K562 treated with DMSO at 1 percent for 12 hours (cell line): Measurements from ENCODE around the gene HECTD3. TPM values are rescaled to one million over a fixed set of nuclear protein-coding genes. Genes with fewer than 3 reads are reported as not detected.

ENCODE experiments used
- total RNA-seq: library from RNA; unstranded; fragments of 300-600 nt; gene quantifications from 2 replicates; pipeline ENCODE4 v1.2.3, GENCODE V29; 2022; ENCODE audit not compliant: insufficient read depth

Gene HECTD3
- total RNA-seq = 46.4 and 70.8 TPM in 2 replicates

DNA sequence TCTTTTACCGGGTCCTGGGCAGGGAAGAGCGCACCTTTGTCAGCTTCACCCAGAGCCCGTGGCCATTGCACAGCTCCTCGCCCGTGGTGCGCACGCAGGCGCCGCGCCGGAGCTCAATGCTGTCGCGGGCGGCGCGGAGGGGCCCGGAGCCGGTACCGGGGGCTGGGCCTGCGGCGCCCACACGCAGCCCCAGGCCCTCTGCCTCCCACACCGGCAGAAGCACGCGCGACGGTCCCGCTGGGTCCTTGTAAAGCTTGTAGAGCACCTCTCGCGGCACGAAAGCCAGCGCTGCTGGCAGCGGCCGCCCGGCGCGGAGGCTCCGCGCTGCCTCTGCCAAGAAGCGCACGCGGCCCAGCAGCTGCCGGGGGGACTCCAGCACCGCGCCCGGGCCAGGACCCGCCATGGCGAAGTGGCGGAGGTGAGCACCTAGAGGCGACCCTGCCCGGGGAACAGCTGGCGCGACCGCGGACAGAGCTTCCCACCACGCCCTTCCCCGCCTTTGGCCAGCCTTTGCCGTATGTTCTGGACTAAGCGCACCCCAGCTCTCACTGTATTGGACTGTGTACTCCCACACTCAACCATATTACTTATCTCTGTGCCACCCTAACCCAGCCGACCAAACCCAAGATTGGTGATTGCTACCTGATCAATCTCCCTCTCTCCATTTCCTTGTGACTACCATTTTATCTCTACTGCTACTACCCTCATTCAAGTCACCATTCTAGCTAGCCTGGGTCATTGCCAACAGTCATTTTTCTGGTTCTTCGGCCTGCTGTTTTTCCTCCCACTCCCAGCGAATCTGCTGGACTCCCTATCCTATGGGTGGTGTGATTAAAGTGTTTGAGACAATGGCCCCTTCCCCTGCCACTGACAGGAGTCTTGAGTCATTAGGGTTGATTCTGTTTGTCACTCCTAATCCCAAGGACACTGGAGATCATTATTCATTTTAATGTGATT, at the start of gene HECTD3:
Gene HECTD3 (minus strand): TSS at position 470 of the 957 bp plus-strand sequence. CDS start 67 bp downstream, at position 403.

DNA sequence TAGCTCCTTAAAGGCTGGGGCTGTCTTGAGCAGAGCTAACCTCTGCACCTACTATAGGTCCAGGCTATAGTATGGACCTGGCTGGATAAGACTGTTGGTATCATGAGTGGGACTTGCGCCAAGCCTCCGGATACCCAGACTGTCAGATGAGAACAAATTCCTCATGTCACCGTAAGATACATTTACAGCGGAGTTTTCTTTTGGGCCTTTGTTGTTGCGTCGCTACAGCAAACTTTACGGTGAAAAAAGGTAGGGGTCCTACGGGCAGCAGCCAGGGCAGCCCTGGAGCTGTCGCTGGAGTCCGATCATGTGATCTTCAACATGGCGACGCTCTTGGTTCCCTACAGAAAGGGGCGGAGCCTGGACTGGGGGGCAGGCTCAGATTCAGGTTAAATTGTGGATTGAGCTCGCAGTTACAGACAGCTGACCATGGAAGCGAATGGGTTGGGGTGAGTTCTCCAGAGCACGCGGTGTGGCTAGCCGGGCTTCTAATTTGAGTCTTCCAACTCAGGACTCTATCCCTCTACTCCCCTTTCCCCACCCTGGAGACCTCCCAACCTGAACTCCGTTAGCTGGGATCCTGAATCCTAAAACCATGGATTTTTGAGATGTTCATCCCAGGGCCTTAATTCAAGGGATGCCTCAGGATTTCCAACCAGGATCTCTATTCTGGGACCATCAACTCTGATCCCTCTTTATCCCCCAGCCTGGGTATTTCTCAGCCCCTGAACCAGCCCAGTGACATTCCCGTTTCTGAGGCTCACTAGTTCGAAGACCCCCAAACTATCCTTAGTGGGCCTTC, 914 bp upstream of the HECTD3 start, which contains the start of gene UROD:
Gene UROD (plus strand): TSS at position 418 of the 802 bp plus-strand sequence. CDS start 12 bp downstream, at position 430.

Other genes starting within 250 kb of the HECTD3 start
- gene RPS8, start 235.8 kb downstream of the HECTD3 start, total RNA-seq = 5,947 and 7,007 TPM in 2 replicates
- not detected in 2 replicates for gene BEST4, start 223.2 kb downstream of the HECTD3 start, total RNA-seq
- 20.0 and 20.4 TPM in 2 replicates for gene PLK3, start 210.9 kb downstream of the HECTD3 start, total RNA-seq
- gene DYNLT4, start 204.0 kb downstream of the HECTD3 start, total RNA-seq = not detected in 2 replicates
- gene BTBD19, start 202.8 kb downstream of the HECTD3 start, total RNA-seq = 1.6 and 3.0 TPM in 2 replicates
- 0.58 and 1.1 TPM in 2 replicates for gene PTCH2, start 168.1 kb downstream of the HECTD3 start, total RNA-seq
- 61.4 and 63.5 TPM in 2 replicates for gene EIF2B3, start 24.7 kb downstream of the HECTD3 start, total RNA-seq
- 358 and 440 TPM in 2 replicates for gene UROD, start 930 bp upstream of the HECTD3 start, total RNA-seq
- 0.64 and 0.95 TPM in 2 replicates for gene ZSWIM5, start 195.3 kb upstream of the HECTD3 start, total RNA-seq